ENCODE results near the gene SLC8A1. TPM values are rescaled to one million over a fixed set of nuclear protein-coding genes. Genes with fewer than 3 reads are reported as not detected.

SLC8A1 gene
- total RNA-seq, 1 experiment from 2014 or later, result 0.43 TPM

DNA sequence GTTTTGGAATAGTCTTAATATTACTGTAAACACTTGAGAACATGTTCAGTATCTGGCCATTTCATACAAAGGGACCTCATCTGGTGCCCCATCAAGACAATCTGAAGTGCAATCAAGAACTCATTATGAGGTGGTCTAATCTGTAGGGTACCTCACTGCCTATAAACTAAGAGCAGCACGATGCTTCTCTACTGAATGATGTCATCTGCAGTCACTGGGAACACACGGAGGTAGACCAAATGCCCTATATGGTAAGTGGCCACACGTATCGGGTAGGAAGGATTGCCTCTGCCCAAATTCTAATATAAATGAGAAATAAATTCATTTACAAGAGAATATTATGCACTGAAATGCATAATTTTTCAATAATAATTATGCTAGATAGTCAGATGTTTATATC, 90.4 kb downstream of the SLC8A1 start:
- ChIA-PET CTCF (interaction anchor here (0.6 kb wide), 1 partner anchor 51 kb away, joined by 3 read pairs; no protein-coding TSS in a partner anchor), POLR2A (no interaction called here)
- no peaks in the 10 kb centered on the region for H3K9me3 ChIP-seq
- no peak for DNase-seq
- H3K4me1 ChIP-seq, result no peaks in the 10 kb centered on the region
- H3K36me3 ChIP-seq (ENCODE audit: control insufficient read depth, insufficient read depth, low read length), result no peaks in the 10 kb centered on the region
- intact Hi-C loops (cut with micrococcal nuclease; ENCODE audit: unreplicated experiment), result no loop called here
- Mint-ChIP-seq H3K36me3 (ENCODE audit: insufficient read depth, unreplicated experiment) (no peaks in the 10 kb centered on the region), H3K4me3 (ENCODE audit: unreplicated experiment) (no peak overlapping the region), H3K4me1 (ENCODE audit: low read depth, unreplicated experiment) (no peaks in the 10 kb centered on the region), H3K27ac (ENCODE audit: unreplicated experiment) (no peak overlapping the region), H3K9me3 (ENCODE audit: unreplicated experiment) (no peaks in the 10 kb centered on the region), H3K27me3 (ENCODE audit: insufficient read depth, unreplicated experiment) (peaks cover 14% of the 10 kb centered on the region)
- no TSS peak for BruUV-seq (replicated peaks)
- TF ChIP-seq, protein P1, sequence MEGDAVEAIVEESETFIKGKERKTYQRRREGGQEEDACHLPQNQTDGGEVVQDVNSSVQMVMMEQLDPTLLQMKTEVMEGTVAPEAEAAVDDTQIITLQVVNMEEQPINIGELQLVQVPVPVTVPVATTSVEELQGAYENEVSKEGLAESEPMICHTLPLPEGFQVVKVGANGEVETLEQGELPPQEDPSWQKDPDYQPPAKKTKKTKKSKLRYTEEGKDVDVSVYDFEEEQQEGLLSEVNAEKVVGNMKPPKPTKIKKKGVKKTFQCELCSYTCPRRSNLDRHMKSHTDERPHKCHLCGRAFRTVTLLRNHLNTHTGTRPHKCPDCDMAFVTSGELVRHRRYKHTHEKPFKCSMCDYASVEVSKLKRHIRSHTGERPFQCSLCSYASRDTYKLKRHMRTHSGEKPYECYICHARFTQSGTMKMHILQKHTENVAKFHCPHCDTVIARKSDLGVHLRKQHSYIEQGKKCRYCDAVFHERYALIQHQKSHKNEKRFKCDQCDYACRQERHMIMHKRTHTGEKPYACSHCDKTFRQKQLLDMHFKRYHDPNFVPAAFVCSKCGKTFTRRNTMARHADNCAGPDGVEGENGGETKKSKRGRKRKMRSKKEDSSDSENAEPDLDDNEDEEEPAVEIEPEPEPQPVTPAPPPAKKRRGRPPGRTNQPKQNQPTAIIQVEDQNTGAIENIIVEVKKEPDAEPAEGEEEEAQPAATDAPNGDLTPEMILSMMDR (IDR thresholded peaks at IDR 0.05; ENCODE audit: insufficient read depth in 1 of 2, low read depth in 1 of 2, low read length in 1 of 2, severe bottlenecking in 1 of 2, unreplicated experiment in 1 of 2), result no peak
- H3K4me3 ChIP-seq (ENCODE audit: low read depth, low read length), result no peak overlapping the region
- H3K27me3 ChIP-seq (replicated peaks; ENCODE audit: control insufficient read depth, insufficient read depth, low read length), result no peaks in the 10 kb centered on the region

DNA sequence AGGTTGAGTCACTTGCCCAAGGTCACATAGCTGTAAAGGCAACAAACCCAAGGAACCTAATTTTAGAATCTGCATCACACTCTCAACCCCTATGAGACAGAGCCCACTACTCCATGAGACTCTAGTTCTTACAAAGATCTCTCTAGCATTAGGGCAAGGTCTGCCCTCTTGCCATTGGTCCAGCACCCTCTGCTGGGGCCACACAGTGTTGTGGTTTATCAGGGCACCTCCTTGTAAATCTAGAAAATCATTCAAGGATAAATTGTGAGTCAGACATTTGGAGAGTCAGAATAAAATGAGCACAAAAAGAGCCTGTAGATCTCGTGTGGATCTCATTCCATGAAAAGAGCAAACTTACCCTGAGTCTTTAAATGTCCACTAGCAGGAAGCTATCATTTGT, 91.2 kb downstream of the SLC8A1 start:
- Mint-ChIP-seq H3K4me1 (ENCODE audit: low read depth, unreplicated experiment) (no peaks in the 10 kb centered on the region), H3K27me3 (ENCODE audit: insufficient read depth, unreplicated experiment) (peaks cover 14% of the 10 kb centered on the region), H3K9me3 (ENCODE audit: unreplicated experiment) (no peaks in the 10 kb centered on the region), H3K27ac (ENCODE audit: unreplicated experiment) (no peak overlapping the region), H3K36me3 (ENCODE audit: insufficient read depth, unreplicated experiment) (no peaks in the 10 kb centered on the region), H3K4me3 (ENCODE audit: unreplicated experiment) (no peak overlapping the region)
- no peaks in the 10 kb centered on the region for H3K4me1 ChIP-seq
- CTCF ChIA-PET, result interaction anchor here (0.6 kb wide), 1 partner anchor 52 kb away, joined by 3 read pairs; no protein-coding TSS in a partner anchor
- H3K27me3 ChIP-seq (replicated peaks; ENCODE audit: control insufficient read depth, insufficient read depth, low read length), result no peaks in the 10 kb centered on the region
- no peak for DNase-seq
- TF ChIP-seq, protein P1 (IDR thresholded peaks at IDR 0.05; ENCODE audit: insufficient read depth in 1 of 2, low read depth in 1 of 2, low read length in 1 of 2, severe bottlenecking in 1 of 2, unreplicated experiment in 1 of 2), result peak in 1 of 2 experiments; percentile 8
- no peaks in the 10 kb centered on the region for H3K36me3 ChIP-seq (ENCODE audit: control insufficient read depth, insufficient read depth, low read length)
- no peaks in the 10 kb centered on the region for H3K9me3 ChIP-seq
- BruUV-seq (replicated peaks), result no TSS peak
- intact Hi-C loops (cut with micrococcal nuclease; ENCODE audit: unreplicated experiment), result no loop called here
- POLR2A ChIA-PET, result no interaction called here
- no peak overlapping the region for H3K4me3 ChIP-seq (ENCODE audit: low read depth, low read length)

DNA sequence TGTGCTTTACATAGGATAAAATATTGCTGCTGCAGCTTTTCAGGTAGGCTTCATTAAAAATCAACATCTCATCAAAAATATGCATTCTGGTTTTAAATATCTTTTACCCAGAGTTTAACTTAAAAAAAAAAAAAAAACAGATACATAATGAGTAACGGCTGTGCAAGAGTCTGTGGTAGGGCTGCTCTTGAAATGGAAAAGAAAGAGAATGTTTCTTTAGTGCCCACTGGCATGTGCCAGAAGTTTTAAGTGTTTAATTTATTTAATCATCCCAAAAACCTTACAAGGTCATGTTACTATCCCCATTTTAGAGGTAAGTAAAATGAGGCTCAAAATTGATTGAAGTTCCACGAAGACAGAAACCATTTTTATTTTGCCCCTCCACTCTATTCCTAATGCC, 92.1 kb downstream of the SLC8A1 start:
- Mint-ChIP-seq H3K4me1 (ENCODE audit: low read depth, unreplicated experiment) (no peaks in the 10 kb centered on the region), H3K36me3 (ENCODE audit: insufficient read depth, unreplicated experiment) (no peaks in the 10 kb centered on the region), H3K9me3 (ENCODE audit: unreplicated experiment) (no peaks in the 10 kb centered on the region), H3K27ac (ENCODE audit: unreplicated experiment) (no peak overlapping the region), H3K27me3 (ENCODE audit: insufficient read depth, unreplicated experiment) (peaks cover 14% of the 10 kb centered on the region), H3K4me3 (ENCODE audit: unreplicated experiment) (no peak overlapping the region)
- H3K9me3 ChIP-seq, result no peaks in the 10 kb centered on the region
- no peak overlapping the region for H3K4me3 ChIP-seq (ENCODE audit: low read depth, low read length)
- intact Hi-C loops (cut with micrococcal nuclease; ENCODE audit: unreplicated experiment), result no loop called here
- DNase-seq, result no peak
- POLR2A ChIA-PET, result no interaction called here
- no peaks in the 10 kb centered on the region for H3K4me1 ChIP-seq
- no peaks in the 10 kb centered on the region for H3K36me3 ChIP-seq (ENCODE audit: control insufficient read depth, insufficient read depth, low read length)
- BruUV-seq (replicated peaks), result no TSS peak
- CTCF ChIA-PET, result no interaction called here
- no peaks in the 10 kb centered on the region for H3K27me3 ChIP-seq (replicated peaks; ENCODE audit: control insufficient read depth, insufficient read depth, low read length)
- TF ChIP-seq, protein P1 (IDR thresholded peaks at IDR 0.05; ENCODE audit: insufficient read depth in 1 of 2, low read depth in 1 of 2, low read length in 1 of 2, severe bottlenecking in 1 of 2, unreplicated experiment in 1 of 2), result no peak

Data from Caco-2 (cell line).